RCC 7860 (cell line): Measurements from ENCODE around the gene HECTD4.
A peak's percentile ranks its signal among the peaks of the same experiment; 100 is the strongest.

Experiments used
- DNase-seq: peaks from one replicate; pipeline ENCODE4 v3.0.0-alpha.2; 2015; ENCODE audit warnings: low spot score
- FAIRE-seq: peaks from 2 replicates; lab custom pipeline; 2012; peaks lifted over from hg19 to GRCh38; lab: Jason Lieb, UNC

The HECTD4 gene

GRCh38 chr12:112322882-112323547 lies 59.2 kb downstream of the HECTD4 start:
- no peak for DNase-seq
- FAIRE-seq: no peak

- FAIRE-seq: no peak
- DNase-seq: no peak
These were observed 59.8 kb downstream of the HECTD4 start for GRCh38 chr12:112322441-112322840.

- FAIRE-seq (no peak), DNase-seq (no peak)
These were observed 61.0 kb downstream of the HECTD4 start for GRCh38 chr12:112321245-112321644.

GRCh38 chr12:112319395-112319794 lies 62.8 kb downstream of the HECTD4 start:
- FAIRE-seq (no peak), DNase-seq (no peak)

- no peak for FAIRE-seq
These were observed 64.8 kb downstream of the HECTD4 start for GRCh38 chr12:112317481-112317880.

GRCh38 chr12:112314981-112315380 lies 67.2 kb downstream of the HECTD4 start:
- no peak for DNase-seq

More at GRCh38 chr12:112317481-112317880, 64.8 kb downstream of the HECTD4 start:
- DNase-seq: no peak

GRCh38 chr12:112309797-112310196 lies 72.4 kb downstream of the HECTD4 start:
- FAIRE-seq: no peak
- DNase-seq: no peak

More at GRCh38 chr12:112314981-112315380, 67.2 kb downstream of the HECTD4 start:
- no peak for FAIRE-seq

- FAIRE-seq (no peak), DNase-seq (no peak)
These were observed 73.6 kb downstream of the HECTD4 start for GRCh38 chr12:112308652-112309051.

- DNase-seq (no peak), FAIRE-seq (no peak)
These were observed 74.1 kb downstream of the HECTD4 start for GRCh38 chr12:112308161-112308560.

- no peak for FAIRE-seq
- no peak for DNase-seq
These were observed 74.8 kb downstream of the HECTD4 start for GRCh38 chr12:112307317-112308011.

GRCh38 chr12:112305951-112306350 lies 76.3 kb downstream of the HECTD4 start:
- DNase-seq: no peak
- no peak for FAIRE-seq

GRCh38 chr12:112304436-112304835 lies 77.8 kb downstream of the HECTD4 start:
- FAIRE-seq (no peak), DNase-seq (no peak)

GRCh38 chr12:112303799-112304198 lies 78.4 kb downstream of the HECTD4 start:
- no peak for FAIRE-seq
- no peak for DNase-seq

GRCh38 chr12:112303004-112303403 lies 79.2 kb downstream of the HECTD4 start:
- DNase-seq (peak; percentile 86), FAIRE-seq (peak; percentile 75)

- FAIRE-seq: no peak
- DNase-seq: no peak
These were observed 82.5 kb downstream of the HECTD4 start for GRCh38 chr12:112299704-112300103.

GRCh38 chr12:112297188-112297587 lies 85.0 kb downstream of the HECTD4 start:
- DNase-seq (no peak), FAIRE-seq (no peak)

GRCh38 chr12:112296183-112296582 lies 86.0 kb downstream of the HECTD4 start:
- no peak for DNase-seq
- FAIRE-seq: no peak

- FAIRE-seq (no peak), DNase-seq (no peak)
These were observed 87.4 kb downstream of the HECTD4 start for GRCh38 chr12:112294793-112295192.

- DNase-seq (no peak), FAIRE-seq (no peak)
These were observed 93.6 kb downstream of the HECTD4 start for GRCh38 chr12:112288638-112289037.

- DNase-seq (no peak), FAIRE-seq (no peak)
These were observed 96.4 kb downstream of the HECTD4 start for GRCh38 chr12:112285600-112286401.

- FAIRE-seq (no peak), DNase-seq (no peak)
These were observed 98.7 kb downstream of the HECTD4 start for GRCh38 chr12:112283546-112283945.

- FAIRE-seq (no peak), DNase-seq (no peak)
These were observed 99.3 kb downstream of the HECTD4 start for GRCh38 chr12:112282920-112283319.
